ENCODE results near the gene TRERF1. TPM values are rescaled to one million over a fixed set of nuclear protein-coding genes. Genes with fewer than 3 reads are reported as not detected.

TRERF1 gene
- total and polyA plus RNA-seq, 2 experiments from 2014 or later: 3.2 to 5.1 TPM

- peak overlapping the region; percentile 91 for H3K27ac ChIP-seq
- DNase-seq (ENCODE audit: low spot score): no peak
- H3K4me1 ChIP-seq (ENCODE audit: insufficient read depth): peaks cover 38% of the 10 kb centered on the region
- H3K79me2 ChIP-seq: peaks cover 85% of the 10 kb centered on the region
- no peaks in the 10 kb centered on the region for H3K9me2 ChIP-seq (replicated peaks; ENCODE audit: insufficient read depth)
- TF ChIP-seq EZH2phosphoT487 (IDR thresholded peaks at IDR 0.05; ENCODE audit: low read depth, severe bottlenecking, unreplicated experiment): no peak
- TF ChIP-seq CTCF (IDR thresholded peaks at IDR 0.05; ENCODE audit: poor library complexity): no peak
- no peak for TF ChIP-seq EZH2 (IDR thresholded peaks at IDR 0.05; ENCODE audit: borderline replicate concordance)
- peak overlapping the region; percentile 74 for H3K4me2 ChIP-seq
- no peaks in the 10 kb centered on the region for H3K36me3 ChIP-seq (replicated peaks; ENCODE audit: insufficient read depth, low read depth)
- 74% methylated on average over 6 of the region's 6 CpGs for WGBS (ENCODE audit: low lambda C conversion rate, missing lambda C conversion rate)
- no peak overlapping the region for H2AFZ ChIP-seq
- no peaks in the 10 kb centered on the region for H3K27me3 ChIP-seq
- no peaks in the 10 kb centered on the region for H3K9me3 ChIP-seq (ENCODE audit: low read depth)
- no peak overlapping the region for H3K4me3 ChIP-seq
- no peaks in the 10 kb centered on the region for H4K20me1 ChIP-seq (ENCODE audit: insufficient read depth, poor library complexity, severe bottlenecking)
Measured at GRCh38 chr6:42440027-42440426, 11.7 kb downstream of the TRERF1 start.

GRCh38 chr6:42436825-42437224 is 14.9 kb downstream of the TRERF1 start:
- no peak overlapping the region for H2AFZ ChIP-seq
- no peak for TF ChIP-seq EZH2phosphoT487 (IDR thresholded peaks at IDR 0.05; ENCODE audit: low read depth, severe bottlenecking, unreplicated experiment)
- TF ChIP-seq EZH2 (IDR thresholded peaks at IDR 0.05; ENCODE audit: borderline replicate concordance): no peak
- TF ChIP-seq CTCF (IDR thresholded peaks at IDR 0.05; ENCODE audit: poor library complexity): no peak
- H3K27ac ChIP-seq: no peak overlapping the region
- peaks cover 15% of the 10 kb centered on the region for H3K9me3 ChIP-seq (ENCODE audit: low read depth)
- H3K27me3 ChIP-seq: no peaks in the 10 kb centered on the region
- H3K4me2 ChIP-seq: no peak overlapping the region
- peaks cover 16% of the 10 kb centered on the region for H3K4me1 ChIP-seq (ENCODE audit: insufficient read depth)
- H3K9me2 ChIP-seq (replicated peaks; ENCODE audit: insufficient read depth): no peaks in the 10 kb centered on the region
- no peaks in the 10 kb centered on the region for H4K20me1 ChIP-seq (ENCODE audit: insufficient read depth, poor library complexity, severe bottlenecking)
- WGBS (ENCODE audit: low lambda C conversion rate, missing lambda C conversion rate): 94% methylated on average over 2 of the region's 2 CpGs
- DNase-seq (ENCODE audit: low spot score): no peak
- H3K79me2 ChIP-seq: peaks cover 79% of the 10 kb centered on the region
- no peak overlapping the region for H3K4me3 ChIP-seq
- no peaks in the 10 kb centered on the region for H3K36me3 ChIP-seq (replicated peaks; ENCODE audit: insufficient read depth, low read depth)

GRCh38 chr6:42434237-42434636 is 17.5 kb downstream of the TRERF1 start:
- TF ChIP-seq CTCF (IDR thresholded peaks at IDR 0.05; ENCODE audit: poor library complexity) (no peak), EZH2 (IDR thresholded peaks at IDR 0.05; ENCODE audit: borderline replicate concordance) (no peak), EZH2phosphoT487 (IDR thresholded peaks at IDR 0.05; ENCODE audit: low read depth, severe bottlenecking, unreplicated experiment) (no peak)
- Histone ChIP-seq H3K4me3 (no peak overlapping the region), H3K9me2 (replicated peaks; ENCODE audit: insufficient read depth) (no peaks in the 10 kb centered on the region), H4K20me1 (ENCODE audit: insufficient read depth, poor library complexity, severe bottlenecking) (no peaks in the 10 kb centered on the region), H3K79me2 (peaks cover 87% of the 10 kb centered on the region), H3K27ac (no peak overlapping the region), H2AFZ (no peak overlapping the region), H3K4me2 (no peak overlapping the region), H3K4me1 (ENCODE audit: insufficient read depth) (no peaks in the 10 kb centered on the region), H3K27me3 (no peaks in the 10 kb centered on the region), H3K36me3 (replicated peaks; ENCODE audit: insufficient read depth, low read depth) (no peaks in the 10 kb centered on the region), H3K9me3 (ENCODE audit: low read depth) (peaks cover 15% of the 10 kb centered on the region)
- 100% methylated on average over 2 of the region's 2 CpGs for WGBS (ENCODE audit: low lambda C conversion rate, missing lambda C conversion rate)
- DNase-seq (ENCODE audit: low spot score): no peak

GRCh38 chr6:42433409-42433808 is 18.3 kb downstream of the TRERF1 start:
- peaks cover 86% of the 10 kb centered on the region for H3K79me2 ChIP-seq
- H3K9me3 ChIP-seq (ENCODE audit: low read depth): peaks cover 15% of the 10 kb centered on the region
- no peaks in the 10 kb centered on the region for H3K36me3 ChIP-seq (replicated peaks; ENCODE audit: insufficient read depth, low read depth)
- H3K4me2 ChIP-seq: no peak overlapping the region
- no peaks in the 10 kb centered on the region for H3K4me1 ChIP-seq (ENCODE audit: insufficient read depth)
- no peak for DNase-seq (ENCODE audit: low spot score)
- no peaks in the 10 kb centered on the region for H3K27me3 ChIP-seq
- no peak overlapping the region for H3K4me3 ChIP-seq
- H4K20me1 ChIP-seq (ENCODE audit: insufficient read depth, poor library complexity, severe bottlenecking): no peaks in the 10 kb centered on the region
- no peak overlapping the region for H2AFZ ChIP-seq
- no peak overlapping the region for H3K27ac ChIP-seq
- no peaks in the 10 kb centered on the region for H3K9me2 ChIP-seq (replicated peaks; ENCODE audit: insufficient read depth)
- 96% methylated on average over 2 of the region's 2 CpGs for WGBS (ENCODE audit: low lambda C conversion rate, missing lambda C conversion rate)
- TF ChIP-seq EZH2phosphoT487 (IDR thresholded peaks at IDR 0.05; ENCODE audit: low read depth, severe bottlenecking, unreplicated experiment): no peak
- no peak for TF ChIP-seq EZH2 (IDR thresholded peaks at IDR 0.05; ENCODE audit: borderline replicate concordance)
- TF ChIP-seq CTCF (IDR thresholded peaks at IDR 0.05; ENCODE audit: poor library complexity): no peak
